GM13977 (cell line): Measurements from ENCODE around the gene PXDC1.
"Not testable (repeated sequence)": the region's sequence is repeated elsewhere in the genome, so short reads cannot be mapped to it uniquely, and the experiment has no call there.

Experiments
- DNase-seq: peaks from one replicate; pipeline ENCODE4 v3.0.0; 2012; ENCODE audit warnings: low spot score
- in situ Hi-C: fragments of 300-500 bp; cut with MboI; formaldehyde crosslinking; loops from one replicate; pipeline ENCODE4 v1.12.0; 2022; ENCODE audit warnings: low sequenced_read_pairs, low pct_unique_long_range_greater_than_20kb, mixed read lengths, inconsistent platforms; ENCODE audit not compliant: unreplicated experiment
- TF ChIP-seq, protein P1 (sequence below): IDR thresholded peaks from 2 replicates; pipeline ENCODE4 v1.5.1; 2012; ENCODE audit warnings: mild to moderate bottlenecking, control low read depth; ENCODE audit not compliant: insufficient read depth; ENCODE audit errors: extremely low read depth, missing control alignments

PXDC1 gene

DNA sequence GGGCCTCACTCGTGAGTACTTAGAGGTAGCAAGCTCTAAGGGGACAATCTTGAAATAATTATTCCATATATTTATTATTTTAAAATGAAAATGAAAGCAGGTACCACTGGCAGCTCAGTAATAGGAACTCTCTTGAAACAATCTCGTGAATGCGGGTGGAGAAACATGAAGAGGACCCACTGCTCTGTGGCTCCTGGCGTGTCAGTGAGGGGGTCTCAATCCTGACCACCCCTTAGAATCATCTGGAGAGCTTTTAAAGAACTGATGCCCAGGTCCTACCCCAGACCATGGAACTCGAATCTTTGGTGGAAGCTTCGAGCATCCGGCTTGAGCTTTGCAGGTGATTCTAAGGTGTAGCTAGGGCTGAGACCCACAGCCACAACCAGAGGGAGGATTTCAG lies 23.9 kb upstream of the PXDC1 start:
- in situ Hi-C loops = no loop called here
- TF ChIP-seq, protein P1, sequence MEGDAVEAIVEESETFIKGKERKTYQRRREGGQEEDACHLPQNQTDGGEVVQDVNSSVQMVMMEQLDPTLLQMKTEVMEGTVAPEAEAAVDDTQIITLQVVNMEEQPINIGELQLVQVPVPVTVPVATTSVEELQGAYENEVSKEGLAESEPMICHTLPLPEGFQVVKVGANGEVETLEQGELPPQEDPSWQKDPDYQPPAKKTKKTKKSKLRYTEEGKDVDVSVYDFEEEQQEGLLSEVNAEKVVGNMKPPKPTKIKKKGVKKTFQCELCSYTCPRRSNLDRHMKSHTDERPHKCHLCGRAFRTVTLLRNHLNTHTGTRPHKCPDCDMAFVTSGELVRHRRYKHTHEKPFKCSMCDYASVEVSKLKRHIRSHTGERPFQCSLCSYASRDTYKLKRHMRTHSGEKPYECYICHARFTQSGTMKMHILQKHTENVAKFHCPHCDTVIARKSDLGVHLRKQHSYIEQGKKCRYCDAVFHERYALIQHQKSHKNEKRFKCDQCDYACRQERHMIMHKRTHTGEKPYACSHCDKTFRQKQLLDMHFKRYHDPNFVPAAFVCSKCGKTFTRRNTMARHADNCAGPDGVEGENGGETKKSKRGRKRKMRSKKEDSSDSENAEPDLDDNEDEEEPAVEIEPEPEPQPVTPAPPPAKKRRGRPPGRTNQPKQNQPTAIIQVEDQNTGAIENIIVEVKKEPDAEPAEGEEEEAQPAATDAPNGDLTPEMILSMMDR = no peak
- no peak for DNase-seq

DNA sequence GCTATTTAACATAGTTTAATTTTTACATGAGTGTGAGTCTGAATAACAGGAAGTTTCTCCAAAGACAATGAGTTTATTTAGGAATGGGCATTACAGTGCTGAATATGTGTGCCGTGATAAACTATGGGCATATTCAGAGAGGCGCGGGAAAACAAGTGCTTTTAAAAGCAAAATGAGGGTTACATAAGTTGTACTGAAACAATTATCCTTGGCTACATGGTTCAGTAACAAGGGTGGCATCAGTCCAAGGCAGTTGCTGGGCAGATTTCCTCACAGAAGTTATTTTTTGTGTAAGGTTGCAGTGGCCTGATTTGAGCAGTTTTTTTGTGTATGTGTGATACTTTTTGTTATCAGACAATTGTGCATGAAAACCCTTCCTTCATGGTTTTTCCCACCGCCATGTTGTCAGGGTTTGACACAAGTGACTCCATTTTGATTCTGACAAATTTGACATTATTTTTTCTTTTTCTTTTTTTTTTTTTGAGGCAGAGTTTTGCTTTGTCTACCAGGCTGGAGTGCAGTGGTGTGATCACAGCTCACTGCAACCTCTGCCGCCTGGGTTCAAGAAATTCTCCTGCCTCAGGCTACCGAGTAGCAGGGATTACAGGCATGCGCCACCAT lies 22.3 kb upstream of the PXDC1 start:
- in situ Hi-C loops = no loop called here
- no peak for DNase-seq
- TF ChIP-seq, protein P1 = no peak

DNA sequence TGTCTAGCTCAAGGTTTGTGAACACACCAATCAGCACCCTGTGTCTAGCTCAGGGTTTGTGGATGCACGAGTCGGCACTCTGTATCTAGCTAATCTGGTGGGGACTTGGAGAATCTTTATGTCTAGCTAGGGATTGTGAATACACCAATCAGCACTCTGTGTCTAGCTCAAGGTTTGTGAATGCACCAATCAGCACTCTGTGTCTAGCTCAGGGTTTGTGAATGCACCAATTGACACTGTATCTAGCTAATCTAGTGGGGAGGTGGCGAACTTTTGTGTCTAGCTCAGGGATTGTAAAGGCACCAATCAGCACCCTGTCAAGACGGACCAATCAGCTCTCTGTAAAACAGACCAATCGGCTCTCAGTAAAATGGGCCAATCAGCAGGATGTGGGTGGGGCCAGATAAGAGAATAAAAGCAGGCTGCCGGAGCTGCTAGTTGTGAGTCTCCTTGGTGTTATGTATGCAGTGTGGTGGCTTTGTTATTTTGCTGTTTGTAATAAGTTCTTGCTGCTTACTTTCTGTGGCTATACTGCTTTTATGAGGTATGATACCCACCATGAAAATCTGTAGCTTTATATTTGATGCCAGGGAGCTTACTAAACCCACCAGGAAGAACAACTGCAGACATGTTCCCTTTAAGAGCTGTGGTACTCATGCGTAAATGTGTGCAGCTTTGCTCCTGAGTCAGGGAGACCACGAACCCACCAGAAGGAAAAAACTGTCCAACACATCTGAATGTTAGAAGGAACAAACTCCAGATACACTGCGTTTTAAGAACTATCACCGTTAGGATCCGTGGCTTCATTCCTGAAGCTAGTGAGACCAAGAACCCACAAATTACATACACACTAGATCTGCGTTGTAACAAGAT lies 20.9 kb upstream of the PXDC1 start:
- DNase-seq, in situ Hi-C loops: not testable (repeated sequence)

DNA sequence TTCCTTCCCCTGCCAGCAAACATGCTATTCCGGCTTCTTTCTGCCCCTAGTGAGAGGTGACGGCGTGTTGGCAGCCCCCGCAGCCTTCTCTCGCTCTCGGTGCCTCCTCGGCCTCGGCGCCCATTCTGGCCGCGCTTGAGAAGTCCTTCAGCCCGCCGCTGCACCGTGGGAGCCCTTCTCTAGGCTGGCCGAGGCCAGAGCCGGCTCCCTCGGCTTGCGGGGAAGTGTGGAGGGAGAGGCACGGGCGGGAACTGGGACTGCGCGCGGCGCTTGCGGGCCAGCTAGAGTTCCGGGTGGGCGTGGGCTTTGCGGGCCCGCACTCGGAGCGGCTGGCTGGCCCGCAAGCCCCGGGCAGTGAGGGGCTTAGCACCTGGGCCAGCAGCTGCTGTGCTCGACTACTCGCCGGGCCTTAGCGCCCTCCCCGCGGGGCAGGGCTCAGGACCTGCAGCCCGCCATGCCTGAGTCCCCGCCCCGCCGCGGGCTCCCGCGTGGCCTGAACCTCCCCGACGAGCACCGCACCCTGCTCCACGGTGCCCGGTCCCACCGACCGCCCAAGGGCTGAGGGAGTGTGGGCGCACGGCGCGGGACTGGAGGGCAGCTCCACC lies 20.0 kb upstream of the PXDC1 start:
- TF ChIP-seq, protein P1 = no peak
- in situ Hi-C loops = no loop called here
- no peak for DNase-seq

DNA sequence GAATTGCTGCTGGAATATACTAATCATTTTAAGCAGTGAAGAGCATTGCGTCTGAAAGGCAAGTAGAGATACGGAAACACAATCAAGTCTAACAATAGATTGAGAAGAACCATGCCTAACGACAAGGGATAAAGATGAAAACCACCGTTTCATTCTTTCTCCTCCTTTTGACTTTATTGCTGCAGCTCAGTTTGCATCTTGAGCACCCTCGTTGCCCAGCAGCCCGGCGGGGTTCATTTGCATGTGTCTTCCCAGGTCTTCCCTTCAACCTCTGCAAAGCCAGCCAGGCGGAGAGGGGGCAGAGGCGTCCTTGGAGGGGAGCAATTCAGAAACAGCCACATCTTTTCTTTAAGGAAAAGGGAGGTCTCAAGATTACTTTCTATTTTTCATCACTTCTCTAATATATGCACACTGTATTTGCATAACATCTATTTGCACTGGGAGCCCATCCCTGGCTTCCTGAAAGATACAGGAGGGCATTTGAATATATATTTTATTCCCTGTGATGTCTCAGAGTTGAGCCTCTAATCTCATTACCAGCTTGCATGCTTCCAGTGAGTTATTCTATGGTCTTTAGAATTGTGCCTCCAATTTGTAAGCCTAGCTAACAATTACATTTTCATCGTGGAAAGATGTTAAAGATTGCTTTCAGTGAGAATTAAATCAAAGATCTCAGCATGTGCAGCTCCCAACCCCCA lies 18.7 kb upstream of the PXDC1 start:
- no peak for DNase-seq
- TF ChIP-seq, protein P1 = no peak
- in situ Hi-C loops = no loop called here

DNA sequence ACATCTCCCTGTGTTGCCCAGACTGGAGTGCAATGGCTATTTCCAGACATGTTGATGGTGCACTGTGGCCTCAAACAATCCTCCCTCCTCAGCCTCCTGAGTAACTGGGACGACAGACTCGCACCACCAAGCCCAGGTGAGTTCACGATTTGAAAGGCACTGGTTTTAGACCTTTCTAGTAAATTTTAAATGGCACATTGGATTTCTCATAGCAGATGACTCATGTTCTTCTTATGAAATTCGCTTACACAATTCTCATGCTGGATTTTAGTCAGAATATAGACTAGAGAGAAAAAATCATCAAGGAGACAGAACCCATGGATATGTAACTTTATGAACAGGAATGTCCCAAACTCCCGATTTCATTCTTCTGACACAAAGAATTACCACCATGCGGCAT lies 18.1 kb upstream of the PXDC1 start:
- in situ Hi-C loops = no loop called here
- TF ChIP-seq, protein P1 = no peak
- DNase-seq = no peak
